Pancreas (tissue), 10 donors: ENCODE data around the gene MYH13. TPM values are rescaled to one million over a fixed set of nuclear protein-coding genes. Genes with fewer than 3 reads are reported as not detected.

Experiments used
- ATAC-seq, 4 donors: fragments of 200-7000 bp; cut with Tn5 transposase; one replicate each; pipeline versions ENCODE4 v1.8.0 to v1.9.1; 2020; ENCODE audit warnings: mild to moderate bottlenecking in 4 of 4, moderate library complexity in 4 of 4
- DNase-seq, 6 donors: peaks; one replicate each; pipeline ENCODE4 v3.0.0-alpha.2; 2020
- FAIRE-seq: peaks from 2 replicates; lab custom pipeline; 2012; peaks lifted over from hg19 to GRCh38; lab: Jason Lieb, UNC
- H3K27ac ChIP-seq, 4 donors: fragments of 200-600 bp; sonication (generic); 1 replicate in 3 of 4; 2 replicates in 1 of 4; pipeline versions ENCODE4 v1.5.0 to v1.8.0; 2020
- H3K27me3 ChIP-seq, 4 donors: fragments of 200-600 bp; one replicate each; pipeline ENCODE4 v1.8.0; 2021
- H3K36me3 ChIP-seq, 3 donors: fragments of 200-600 bp; sonication (generic) in 1 of 3; one replicate each; pipeline versions ENCODE4 v1.5.0 to v1.8.0; 2020 to 2021
- H3K4me1 ChIP-seq, 3 donors: fragments of 200-600 bp; one replicate each; pipeline ENCODE4 v1.8.0; 2021
- H3K4me3 ChIP-seq, 4 donors: fragments of 200-600 bp; sonication (generic) in 2 of 4; one replicate each; pipeline versions ENCODE4 v1.5.0 to v1.8.0; 2020 to 2021
- H3K9me3 ChIP-seq, 4 donors: fragments of 200-600 bp; one replicate each; pipeline ENCODE4 v1.8.0; 2021
- WGBS, 2 donors: extraction: QIAGEN DNeasy Blood & Tissue Kit; methylation state at CpG; one replicate each; pipeline ENCODE4 v1.1.7; 2013; 5-methylcytosine and 5-hydroxymethylcytosine counted together
- intact Hi-C, 3 donors: fragments of 100-400 bp; cut with DNase I; formaldehyde crosslinking; loops; one replicate each; pipeline versions ENCODE4 v1.11.1 to v1.14.2; 2022
- polyA plus RNA-seq, 2 donors: library from polyadenylated mRNA; stranded (reverse); fragments of 200-250 nt; gene quantifications; one replicate each; pipeline ENCODE4 v1.2.3, GENCODE V29; 2013
- total RNA-seq, 6 donors: library from RNA; stranded (reverse); fragmentation: NEBNext Ultra II Directional in 4 of 6; extraction: Animal tissue kit (Norgen Biotek cat#: 25700) in 4 of 6; gene quantifications; one replicate each; pipeline versions ENCODE4 v1.2.1 to v1.2.4, GENCODE V29; 2021 to 2023
- TF ChIP-seq, protein P1 (sequence below), 4 donors: fragments of 200-600 bp; sonication (generic) in 3 of 4; IDR thresholded peaks; one replicate each; pipeline versions ENCODE4 v1.5.0 to v1.8.0; 2021; ENCODE audit warnings: antibody characterized with exemption in 4 of 4
- donor health status: healthy with polysubstance abuse.
- donor health status: DM: no; HTN: no; CAD: no; lungs with moderate emphysema.
- donor health status: DM: no; HTN: no; CAD: no.
- donor health status: control.
- donor health status: control.
- donor health status: Bipolar disorder and iron deficiency.
- donor health status: DM: yes; HTN: yes; CAD: no.
- donor health status: DM: no; HTN: no; CAD: no.
- donor health status: DM: no; HTN: no; CAD: no.
- donor health status: DM: yes; HTN: yes; CAD: no.

The MYH13 gene
- total and polyA plus RNA-seq, 8 donors: not detected

DNA sequence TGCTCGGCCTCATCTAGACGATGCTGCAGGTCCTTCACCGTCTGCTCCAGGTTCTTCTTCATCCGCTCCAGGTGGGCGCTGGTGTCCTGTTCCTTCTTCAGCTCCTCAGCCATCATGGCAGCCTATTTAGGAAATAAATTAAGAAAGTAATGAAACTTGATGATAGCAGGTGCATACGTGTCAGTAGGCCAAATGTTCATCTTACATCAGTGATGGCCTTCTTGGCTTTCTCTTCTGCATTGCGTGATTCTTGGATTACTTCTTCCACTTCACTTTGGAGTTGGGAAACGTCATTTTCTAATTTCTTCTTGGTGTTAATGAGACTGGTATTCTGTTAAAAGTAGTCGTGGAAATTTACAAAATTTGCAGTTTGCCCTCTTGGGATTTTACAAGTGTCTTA, 20.1 kb upstream of the MYH13 start:
- H3K36me3 ChIP-seq: no peaks in the 10 kb centered on the region
- intact Hi-C loops: no loop called here
- no peaks in the 10 kb centered on the region for H3K9me3 ChIP-seq
- no peak for FAIRE-seq
- H3K27me3 ChIP-seq: peaks cover 0 to 8% (median 0%) of the 10 kb centered on the region in 4 donors
- 67 to 72% methylated on average over 9 of the region's 9 CpGs for WGBS, 2 donors
- H3K27ac ChIP-seq: no peak overlapping the region
- no peak for DNase-seq
- no peak for ATAC-seq
- H3K4me1 ChIP-seq: no peaks in the 10 kb centered on the region
- no peak overlapping the region for H3K4me3 ChIP-seq
- TF ChIP-seq, protein P1, sequence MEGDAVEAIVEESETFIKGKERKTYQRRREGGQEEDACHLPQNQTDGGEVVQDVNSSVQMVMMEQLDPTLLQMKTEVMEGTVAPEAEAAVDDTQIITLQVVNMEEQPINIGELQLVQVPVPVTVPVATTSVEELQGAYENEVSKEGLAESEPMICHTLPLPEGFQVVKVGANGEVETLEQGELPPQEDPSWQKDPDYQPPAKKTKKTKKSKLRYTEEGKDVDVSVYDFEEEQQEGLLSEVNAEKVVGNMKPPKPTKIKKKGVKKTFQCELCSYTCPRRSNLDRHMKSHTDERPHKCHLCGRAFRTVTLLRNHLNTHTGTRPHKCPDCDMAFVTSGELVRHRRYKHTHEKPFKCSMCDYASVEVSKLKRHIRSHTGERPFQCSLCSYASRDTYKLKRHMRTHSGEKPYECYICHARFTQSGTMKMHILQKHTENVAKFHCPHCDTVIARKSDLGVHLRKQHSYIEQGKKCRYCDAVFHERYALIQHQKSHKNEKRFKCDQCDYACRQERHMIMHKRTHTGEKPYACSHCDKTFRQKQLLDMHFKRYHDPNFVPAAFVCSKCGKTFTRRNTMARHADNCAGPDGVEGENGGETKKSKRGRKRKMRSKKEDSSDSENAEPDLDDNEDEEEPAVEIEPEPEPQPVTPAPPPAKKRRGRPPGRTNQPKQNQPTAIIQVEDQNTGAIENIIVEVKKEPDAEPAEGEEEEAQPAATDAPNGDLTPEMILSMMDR (IDR thresholded peaks at IDR 0.05): no peak

DNA sequence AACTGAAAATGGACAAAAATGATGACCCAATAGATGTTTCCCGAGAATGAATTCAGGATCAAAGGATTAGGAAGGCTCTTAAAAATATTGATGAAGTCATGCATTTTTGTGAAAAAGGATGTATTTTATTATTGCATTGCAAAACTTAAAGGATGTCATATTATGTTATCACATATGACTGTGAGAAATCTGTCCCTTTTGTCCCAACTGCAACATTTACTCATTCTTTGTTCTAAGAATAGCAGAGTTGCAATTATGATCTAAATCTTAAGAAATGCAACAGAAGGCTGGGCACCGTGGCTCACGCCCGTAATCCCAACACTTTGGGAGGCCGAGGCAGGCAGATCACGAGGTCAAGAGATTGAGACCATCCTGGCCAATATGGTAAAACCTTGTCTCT, 13.1 kb upstream of the MYH13 start:
- intact Hi-C loops: no loop called here
- H3K9me3 ChIP-seq: no peaks in the 10 kb centered on the region
- no peak overlapping the region for H3K27ac ChIP-seq
- no peaks in the 10 kb centered on the region for H3K4me1 ChIP-seq
- no peak overlapping the region for H3K4me3 ChIP-seq
- 41 to 69% methylated on average over 6 of the region's 6 CpGs for WGBS, 2 donors
- ATAC-seq (no peak), DNase-seq (no peak), FAIRE-seq (no peak)
- H3K27me3 ChIP-seq: peaks cover 0 to 12% (median 0%) of the 10 kb centered on the region in 4 donors
- TF ChIP-seq, protein P1 (IDR thresholded peaks at IDR 0.05): no peak
- no peaks in the 10 kb centered on the region for H3K36me3 ChIP-seq

DNA sequence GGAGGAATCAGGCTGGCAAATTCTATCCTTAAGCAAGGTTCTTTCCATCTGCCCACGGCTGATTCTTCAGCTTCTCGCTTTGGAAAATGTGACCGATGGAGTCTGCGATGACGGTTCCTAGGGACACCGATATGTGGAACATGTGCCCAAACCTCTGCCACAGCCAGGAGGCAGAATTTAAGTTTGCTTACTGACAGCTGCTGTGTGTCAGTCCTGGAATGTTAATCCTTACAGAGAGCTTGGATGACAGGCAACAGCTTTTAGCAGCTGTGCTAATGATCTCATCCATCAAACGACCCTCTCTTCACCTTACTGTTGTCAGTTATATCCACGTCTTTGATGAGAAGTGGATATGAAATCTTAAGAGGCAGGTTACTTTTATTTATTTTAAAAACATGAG, 11.4 kb upstream of the MYH13 start:
- ATAC-seq (no peak), DNase-seq (no peak), FAIRE-seq (no peak)
- no peaks in the 10 kb centered on the region for H3K36me3 ChIP-seq
- no peak overlapping the region for H3K27ac ChIP-seq
- peaks cover 0 to 6% (median 0%) of the 10 kb centered on the region in 4 donors for H3K27me3 ChIP-seq
- no peaks in the 10 kb centered on the region for H3K9me3 ChIP-seq
- WGBS, 2 donors: 16 to 34% methylated on average over 8 of the region's 8 CpGs
- H3K4me1 ChIP-seq: no peaks in the 10 kb centered on the region
- no peak overlapping the region for H3K4me3 ChIP-seq
- intact Hi-C loops: no loop called here
- TF ChIP-seq, protein P1 (IDR thresholded peaks at IDR 0.05): no peak

DNA sequence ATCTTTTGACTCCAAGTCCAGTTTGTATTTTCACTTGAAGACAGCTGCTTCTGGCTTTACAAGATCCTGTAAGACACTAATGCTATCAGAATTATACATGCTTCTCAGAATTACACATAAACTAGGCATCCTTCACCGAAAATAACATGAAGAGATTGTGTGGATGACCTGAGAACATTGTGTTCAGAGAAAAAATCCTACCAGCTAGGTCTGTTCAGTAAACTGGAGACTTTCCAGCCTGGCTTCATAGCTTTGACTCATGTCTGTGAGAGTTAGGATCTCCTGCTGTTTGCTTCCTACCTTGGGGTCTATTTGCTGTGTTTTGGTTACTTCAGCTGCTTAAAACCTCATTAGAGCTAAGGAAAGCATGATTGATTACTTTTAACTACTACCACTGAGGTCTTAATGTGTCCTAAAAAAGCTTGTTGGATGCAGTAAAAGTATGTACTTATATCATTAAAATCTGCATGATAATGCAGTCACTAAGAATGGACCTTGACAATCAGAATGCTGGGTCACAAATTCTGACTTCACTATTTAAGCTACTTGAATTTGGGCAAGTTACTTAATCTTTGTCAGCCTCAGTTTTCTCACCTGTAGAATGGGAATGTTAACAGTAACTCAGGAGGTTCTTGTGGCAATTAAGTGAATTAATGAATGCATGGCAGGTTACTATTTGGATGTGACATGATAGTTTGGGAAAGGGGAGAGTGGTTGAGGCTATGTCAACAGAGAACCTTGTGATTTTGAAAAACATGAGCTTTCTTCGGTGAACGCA, 8.0 kb upstream of the MYH13 start:
- ATAC-seq (no peak), FAIRE-seq (no peak), DNase-seq (no peak)
- Histone ChIP-seq H3K4me1 (no peaks in the 10 kb centered on the region), H3K4me3 (no peak overlapping the region), H3K9me3 (no peaks in the 10 kb centered on the region), H3K36me3 (no peaks in the 10 kb centered on the region), H3K27me3 (no peaks in the 10 kb centered on the region), H3K27ac (no peak overlapping the region)
- intact Hi-C loops: no loop called here
- TF ChIP-seq, protein P1 (IDR thresholded peaks at IDR 0.05): no peak
- 68 to 69% methylated on average over 3 of the region's 3 CpGs for WGBS, 2 donors

GRCh38 chr17:10370016-10370608, 2.7 kb downstream of the MYH13 start:
- FAIRE-seq (no peak), DNase-seq (no peak), ATAC-seq (no peak)
- intact Hi-C loops: no loop called here
- Histone ChIP-seq H3K27me3 (no peaks in the 10 kb centered on the region), H3K4me3 (no peak overlapping the region), H3K9me3 (no peaks in the 10 kb centered on the region), H3K4me1 (no peaks in the 10 kb centered on the region), H3K27ac (no peak overlapping the region), H3K36me3 (no peaks in the 10 kb centered on the region)
- TF ChIP-seq, protein P1 (IDR thresholded peaks at IDR 0.05): no peak
- 58 to 68% methylated on average over 7 of the region's 7 CpGs for WGBS, 2 donors
